Measurements from ENCODE around the gene GLRX3.
"Not testable (repeated sequence)": the region's sequence is repeated elsewhere in the genome, so short reads cannot be mapped to it uniquely, and the experiment has no call there.

The GLRX3 gene

DNA sequence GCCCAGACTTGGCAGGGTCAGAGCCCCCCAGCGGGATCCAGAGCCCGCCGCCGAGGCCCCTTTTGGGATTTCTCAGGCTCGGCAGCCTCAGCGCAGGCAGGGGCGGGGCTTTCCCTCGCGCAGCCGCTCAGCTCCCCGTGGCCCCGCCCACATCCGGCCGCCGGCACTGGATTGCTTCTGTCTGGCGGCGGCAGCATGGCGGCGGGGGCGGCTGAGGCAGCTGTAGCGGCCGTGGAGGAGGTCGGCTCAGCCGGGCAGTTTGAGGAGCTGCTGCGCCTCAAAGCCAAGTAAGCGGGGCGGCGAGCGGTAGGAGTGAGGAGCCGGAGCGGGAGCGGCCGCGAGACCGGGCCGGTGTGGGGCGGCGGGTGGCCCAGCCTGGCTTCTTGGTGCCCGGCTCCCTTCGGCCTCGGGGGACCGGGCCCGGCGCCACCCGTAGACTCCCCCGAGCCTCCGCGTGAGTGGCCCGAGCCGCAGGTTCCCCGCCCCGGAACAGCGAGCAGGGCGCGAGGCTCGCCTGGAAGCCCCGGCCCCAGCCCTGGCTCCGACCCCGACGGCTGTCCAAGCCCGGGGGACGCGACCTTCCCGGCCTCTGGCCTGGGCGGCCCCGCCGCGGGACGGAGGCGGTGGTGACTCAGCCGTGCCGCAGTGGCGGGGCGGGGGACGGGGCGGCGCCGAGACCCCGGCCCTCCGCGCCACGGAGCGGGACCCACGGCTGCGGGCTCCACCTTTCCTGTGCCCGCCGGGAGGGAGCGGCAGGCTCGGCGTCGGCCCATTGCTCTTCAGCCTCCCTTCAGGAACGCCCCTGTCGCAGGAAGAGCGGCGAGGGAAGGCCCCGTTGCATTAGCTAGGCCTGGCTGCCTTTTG, at the start of gene GLRX3:
Gene GLRX3, plus strand, starts transcription at position 166 of the 864 bp plus-strand sequence. Its CDS starts 30 bp downstream, at position 196.
- DNase-seq = peak; percentile 78 to 86 (median 82)

DNA sequence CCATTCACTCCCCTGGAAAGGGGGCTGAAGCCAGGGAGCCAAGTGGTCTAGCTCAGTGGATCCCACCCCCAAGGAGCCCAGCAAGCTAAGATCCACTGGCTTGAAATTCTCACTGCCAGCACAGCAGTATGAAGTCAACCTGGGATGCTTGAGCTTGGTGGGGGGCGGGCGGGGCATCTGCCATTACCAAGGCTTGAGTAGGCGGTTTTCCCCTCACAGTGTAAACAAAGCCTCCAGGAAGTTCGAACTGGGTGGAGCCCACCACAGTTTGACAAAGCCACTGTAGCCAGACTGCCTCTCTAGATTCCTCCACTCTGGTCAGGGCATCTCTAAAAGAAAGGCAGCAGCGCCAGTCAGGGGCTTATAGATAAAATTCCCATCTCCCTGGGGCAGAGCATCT, 45.6 kb upstream of the GLRX3 start:
- not testable (repeated sequence) for DNase-seq

- DNase-seq = no peak
Observed at GRCh38 chr10:130099344-130099743, 36.8 kb upstream of the GLRX3 start.

- DNase-seq = no peak
Observed at GRCh38 chr10:130105724-130106123, 30.5 kb upstream of the GLRX3 start.

- not testable (repeated sequence) for DNase-seq
Observed at GRCh38 chr10:130108146-130108545, 28.0 kb upstream of the GLRX3 start.

- DNase-seq = no peak
Observed at GRCh38 chr10:130108934-130109604, 27.1 kb upstream of the GLRX3 start.

GRCh38 chr10:130109796-130110245, 26.4 kb upstream of the GLRX3 start:
- DNase-seq = peak; percentile 40 to 60 (median 52)

GRCh38 chr10:130110246-130111112, 25.7 kb upstream of the GLRX3 start, which contains the start of gene C10orf143:
Gene C10orf143, minus strand, starts transcription at chr10:130110830. Its CDS starts 58 bp downstream, at chr10:130110772.
- peak; percentile 94 to 98 (median 96) for DNase-seq

DNA sequence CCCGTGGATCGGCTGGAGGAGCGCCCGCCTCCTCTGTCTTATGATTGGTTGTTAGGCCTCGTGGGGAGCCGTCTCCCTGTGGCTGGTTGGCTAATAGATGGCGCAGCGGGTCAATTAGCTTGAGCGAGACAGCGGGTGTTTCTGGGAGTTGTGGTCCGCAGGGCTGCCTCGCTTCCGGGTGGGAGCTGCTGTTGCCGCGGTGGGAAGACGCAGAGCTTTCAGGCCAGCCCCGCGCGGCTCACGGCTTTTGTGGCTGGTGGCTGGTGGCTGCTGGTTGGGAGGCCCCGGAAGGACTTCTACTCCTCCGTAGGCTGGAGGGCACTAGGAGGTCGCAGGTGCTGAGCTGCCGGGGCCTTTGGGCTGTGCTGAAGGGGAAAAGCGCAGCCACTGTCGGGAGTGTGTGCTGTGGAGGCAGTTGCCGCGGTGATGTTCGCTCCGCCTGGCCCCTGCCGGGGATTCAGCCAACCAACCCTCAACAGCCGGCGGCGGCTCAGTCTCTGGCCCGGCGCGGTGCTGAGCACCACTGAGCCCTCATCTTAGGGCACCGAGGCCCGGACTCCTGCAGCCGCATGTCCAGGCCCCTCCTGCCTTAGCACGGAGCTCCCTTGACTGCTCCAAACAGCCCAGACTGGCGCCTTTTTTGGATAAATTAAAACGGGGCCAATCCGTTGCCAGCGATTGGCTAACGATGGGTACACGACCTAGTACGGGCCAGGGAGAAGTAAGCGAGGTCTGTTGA, 24.9 kb upstream of the GLRX3 start:
- peak; percentile 76 to 90 (median 86) for DNase-seq

- DNase-seq = no peak
Observed at GRCh38 chr10:130111852-130112180, 24.4 kb upstream of the GLRX3 start.

DNA sequence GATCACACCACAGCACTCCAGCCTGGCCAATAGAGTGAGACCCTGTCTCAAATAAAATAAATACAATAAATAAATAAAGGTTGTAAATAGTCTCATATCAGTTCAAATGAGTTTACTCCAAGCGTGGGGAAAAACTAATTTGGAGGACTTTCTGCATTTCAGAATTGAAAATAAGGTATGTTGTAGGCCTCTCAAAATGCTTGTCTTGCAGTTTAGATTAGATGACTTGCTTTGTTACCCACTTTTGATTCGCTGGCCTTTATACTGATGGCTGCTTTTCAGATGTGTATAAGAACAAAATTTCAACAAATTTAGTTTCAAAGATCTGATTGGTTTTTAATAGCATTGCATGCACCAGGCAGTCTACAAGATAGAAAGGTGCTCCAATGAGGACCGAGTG, 23.4 kb upstream of the GLRX3 start:
- DNase-seq = no peak

- not testable (repeated sequence) for DNase-seq
Observed at GRCh38 chr10:130116942-130117341, 19.2 kb upstream of the GLRX3 start.

- not testable (repeated sequence) for DNase-seq
Observed at GRCh38 chr10:130117535-130117934, 18.7 kb upstream of the GLRX3 start.

DNA sequence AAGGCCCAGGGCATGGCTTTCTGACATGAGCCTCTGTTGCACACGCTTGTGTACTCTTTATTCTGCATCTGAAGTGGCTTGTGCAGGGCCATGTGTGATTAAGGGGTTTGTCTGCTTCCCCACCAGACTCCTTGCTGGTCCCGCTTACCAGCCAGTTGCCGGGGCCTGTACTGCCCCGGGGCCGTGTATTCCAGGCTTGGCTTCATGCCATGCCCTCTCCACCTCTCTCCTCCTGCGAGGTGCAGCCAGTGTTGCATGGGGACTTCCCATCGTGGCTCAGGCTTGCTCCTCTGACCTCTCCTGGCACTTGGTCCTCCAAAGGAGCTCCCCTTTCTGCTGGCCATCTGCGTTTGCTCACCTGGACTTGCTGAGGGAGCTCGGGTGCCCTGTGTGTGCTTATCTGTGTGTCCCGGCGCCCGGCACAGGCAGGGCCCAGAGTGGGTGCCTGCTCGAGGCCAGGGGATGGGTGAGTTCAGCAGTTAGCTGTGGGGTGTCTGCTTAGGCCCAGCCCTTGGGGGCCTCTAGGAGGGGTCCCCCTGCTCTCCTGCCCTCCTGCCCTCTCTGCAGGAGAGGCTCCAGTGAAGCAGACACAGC, 14.6 kb upstream of the GLRX3 start:
- DNase-seq = no peak

DNA sequence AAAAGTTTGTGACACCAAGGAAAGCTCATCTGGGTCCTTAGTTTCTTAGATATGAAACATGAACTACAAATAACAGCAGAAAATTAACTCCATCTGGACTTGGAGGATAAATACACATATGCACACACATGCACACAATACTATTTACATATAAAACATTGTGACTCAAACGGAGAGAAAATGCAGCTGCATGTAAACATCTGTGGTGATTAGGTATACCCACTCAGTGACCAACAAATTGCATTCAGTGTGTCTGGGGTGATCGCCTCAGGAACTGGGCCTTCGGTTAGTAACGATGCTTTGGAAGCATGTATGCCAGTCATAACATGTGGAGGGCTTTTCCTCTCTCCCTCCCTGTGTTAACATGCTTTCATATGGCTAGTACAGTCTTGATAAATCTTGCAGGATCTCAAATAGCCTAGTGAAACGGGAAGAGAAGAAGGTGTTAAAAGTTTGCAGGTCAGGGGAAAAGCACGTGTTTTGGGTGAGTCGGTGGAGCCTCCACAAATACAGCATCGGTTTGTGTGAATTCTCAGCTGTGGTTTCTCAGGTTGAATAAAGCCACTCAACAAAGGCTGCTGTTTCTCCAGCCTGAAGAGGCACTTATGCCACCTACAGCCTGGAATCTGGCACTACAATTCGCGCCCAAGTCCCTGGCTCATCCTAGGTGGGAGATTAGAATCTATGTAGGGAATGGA, 8.7 kb upstream of the GLRX3 start:
- peak in 2 of 4 experiments; percentile 7 to 15 for DNase-seq

DNA sequence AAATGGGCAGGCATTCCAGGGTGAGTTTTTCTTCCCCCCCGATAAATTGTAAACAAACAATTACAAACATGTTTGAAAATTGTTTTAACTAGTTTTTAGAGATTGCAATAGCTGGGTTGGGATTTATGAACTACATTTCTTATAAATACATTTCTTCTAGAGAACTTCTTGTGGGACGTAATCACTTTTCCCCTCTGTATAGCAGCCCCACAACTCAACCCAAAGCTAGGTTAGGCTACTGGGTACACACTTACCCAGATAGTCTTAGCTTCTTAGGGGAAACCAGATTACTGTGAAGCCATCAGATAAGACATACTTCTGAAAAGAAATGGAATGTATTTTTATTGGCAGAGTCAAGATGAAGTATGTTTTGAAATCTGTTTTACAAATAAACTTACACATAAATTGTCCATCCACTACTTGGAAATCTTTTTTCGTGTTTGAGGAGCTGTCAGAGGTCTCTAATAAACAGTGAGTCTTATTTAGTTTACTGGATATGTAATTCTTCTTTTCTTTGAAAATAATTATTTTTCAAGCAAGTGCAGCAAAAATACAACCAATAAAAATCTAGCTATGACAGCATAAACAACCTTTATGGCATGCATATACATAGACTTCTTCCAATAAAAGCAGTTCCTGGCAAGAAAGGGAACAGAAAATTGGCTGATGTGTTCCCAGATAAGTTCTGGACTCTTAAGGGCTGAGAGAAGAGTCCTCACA, 8.0 kb upstream of the GLRX3 start:
- DNase-seq = no peak

GRCh38 chr10:130128922-130129321, 7.3 kb upstream of the GLRX3 start:
- DNase-seq = no peak

- no peak for DNase-seq
Observed at GRCh38 chr10:130135676-130136225, 440 bp upstream of the GLRX3 start.

DNA sequence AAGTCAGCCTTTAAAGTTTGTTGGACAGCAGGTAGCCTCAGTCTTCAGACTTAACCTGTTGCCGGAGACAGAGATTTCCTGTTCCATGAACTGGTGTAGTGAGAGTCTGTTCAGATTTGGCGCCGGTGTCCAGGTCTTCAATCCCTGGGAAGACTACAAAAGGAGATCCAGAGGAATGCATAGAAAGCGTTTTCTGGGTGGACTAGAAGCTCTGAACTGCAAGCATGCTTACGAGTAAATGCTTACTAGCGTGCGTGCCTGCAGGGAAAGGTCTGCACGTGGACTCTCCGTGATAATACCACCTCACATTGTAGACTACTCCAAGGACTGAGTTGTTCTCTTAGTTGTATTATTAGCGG, 878 bp downstream of the GLRX3 start:
- no peak for DNase-seq

Data from activated CD4-positive, CD25-positive, alpha-beta regulatory T cell (primary cell).